HEK293 (cell line): ENCODE data around the gene FRAS1.

Source experiments
- TF ChIP-seq, protein P1 (sequence below): fragments of 450-650 bp; formaldehyde crosslinking; IDR thresholded peaks from 2 replicates; pipeline ENCODE4 v1.5.1; 2016; ENCODE audit warnings: missing biosample characterization, missing genetic modification characterization
- TF ChIP-seq, protein P2 (sequence below): fragments of 450-650 bp; formaldehyde crosslinking; IDR thresholded peaks from 2 replicates; pipeline ENCODE4 v1.5.1; 2016; ENCODE audit warnings: missing biosample characterization, missing genetic modification characterization, low read depth

DNA sequence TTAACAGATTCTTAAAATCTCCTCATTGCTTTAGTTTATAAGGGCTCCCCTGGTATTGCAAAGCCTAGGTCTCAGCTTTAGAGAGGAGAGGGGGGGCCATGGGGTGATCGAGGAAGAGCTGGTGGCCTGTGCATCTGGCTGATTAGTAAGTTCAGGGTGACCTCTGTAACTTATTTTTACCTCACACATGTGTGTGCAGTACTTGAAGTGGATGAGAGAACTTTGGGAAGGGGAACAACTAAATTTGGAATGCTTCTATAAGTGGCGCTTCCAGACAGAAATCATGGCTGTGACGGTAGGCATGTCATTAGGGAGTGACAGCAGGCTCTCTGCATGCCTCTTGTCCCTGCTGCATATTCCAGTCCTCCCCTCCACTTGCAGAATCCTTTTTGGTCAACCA lies 41.9 kb downstream of the FRAS1 start:
- TF ChIP-seq, protein P1, sequence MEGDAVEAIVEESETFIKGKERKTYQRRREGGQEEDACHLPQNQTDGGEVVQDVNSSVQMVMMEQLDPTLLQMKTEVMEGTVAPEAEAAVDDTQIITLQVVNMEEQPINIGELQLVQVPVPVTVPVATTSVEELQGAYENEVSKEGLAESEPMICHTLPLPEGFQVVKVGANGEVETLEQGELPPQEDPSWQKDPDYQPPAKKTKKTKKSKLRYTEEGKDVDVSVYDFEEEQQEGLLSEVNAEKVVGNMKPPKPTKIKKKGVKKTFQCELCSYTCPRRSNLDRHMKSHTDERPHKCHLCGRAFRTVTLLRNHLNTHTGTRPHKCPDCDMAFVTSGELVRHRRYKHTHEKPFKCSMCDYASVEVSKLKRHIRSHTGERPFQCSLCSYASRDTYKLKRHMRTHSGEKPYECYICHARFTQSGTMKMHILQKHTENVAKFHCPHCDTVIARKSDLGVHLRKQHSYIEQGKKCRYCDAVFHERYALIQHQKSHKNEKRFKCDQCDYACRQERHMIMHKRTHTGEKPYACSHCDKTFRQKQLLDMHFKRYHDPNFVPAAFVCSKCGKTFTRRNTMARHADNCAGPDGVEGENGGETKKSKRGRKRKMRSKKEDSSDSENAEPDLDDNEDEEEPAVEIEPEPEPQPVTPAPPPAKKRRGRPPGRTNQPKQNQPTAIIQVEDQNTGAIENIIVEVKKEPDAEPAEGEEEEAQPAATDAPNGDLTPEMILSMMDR (tag by site-specific recombination) = no peak
- TF ChIP-seq, protein P2, sequence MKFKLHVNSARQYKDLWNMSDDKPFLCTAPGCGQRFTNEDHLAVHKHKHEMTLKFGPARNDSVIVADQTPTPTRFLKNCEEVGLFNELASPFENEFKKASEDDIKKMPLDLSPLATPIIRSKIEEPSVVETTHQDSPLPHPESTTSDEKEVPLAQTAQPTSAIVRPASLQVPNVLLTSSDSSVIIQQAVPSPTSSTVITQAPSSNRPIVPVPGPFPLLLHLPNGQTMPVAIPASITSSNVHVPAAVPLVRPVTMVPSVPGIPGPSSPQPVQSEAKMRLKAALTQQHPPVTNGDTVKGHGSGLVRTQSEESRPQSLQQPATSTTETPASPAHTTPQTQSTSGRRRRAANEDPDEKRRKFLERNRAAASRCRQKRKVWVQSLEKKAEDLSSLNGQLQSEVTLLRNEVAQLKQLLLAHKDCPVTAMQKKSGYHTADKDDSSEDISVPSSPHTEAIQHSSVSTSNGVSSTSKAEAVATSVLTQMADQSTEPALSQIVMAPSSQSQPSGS = no peak
